Central memory CD8-positive, alpha-beta T cell (primary cell): ENCODE results near the gene KISS1R.

Experiments
- ATAC-seq: fragments of 150-1000 bp; cut with Tn5 transposase; replicated peaks from 2 replicates; pipeline ENCODE4 v1.10.0; 2022; ENCODE audit warnings: mild to moderate bottlenecking, moderate FRiP score, moderate number of reproducible peaks; ENCODE audit not compliant: poor library complexity, severe bottlenecking; ENCODE audit errors: extremely low read depth
- DNase-seq, 2 donors: peaks; one replicate each; pipeline ENCODE4 v3.0.0; 2021; ENCODE audit warnings: low spot score in 2 of 2
- H3K27ac Mint-ChIP-seq: one replicate; pipeline ENCODE4 v1.8.0; 2022; ENCODE audit warnings: low read depth, mild to moderate bottlenecking, moderate library complexity, mixed read lengths
- H3K27me3 Mint-ChIP-seq: one replicate; pipeline ENCODE4 v1.8.0; 2022; ENCODE audit warnings: mixed read lengths
- H3K36me3 Mint-ChIP-seq: one replicate; pipeline ENCODE4 v1.8.0; 2022; ENCODE audit warnings: mild to moderate bottlenecking, moderate library complexity, mixed read lengths; ENCODE audit not compliant: insufficient read depth
- H3K4me1 Mint-ChIP-seq: one replicate; pipeline ENCODE4 v1.8.0; 2022; ENCODE audit warnings: mixed read lengths
- H3K4me3 Mint-ChIP-seq: one replicate; pipeline ENCODE4 v1.8.0; 2022; ENCODE audit warnings: mild to moderate bottlenecking, moderate library complexity, mixed read lengths
- H3K9me3 Mint-ChIP-seq: one replicate; pipeline ENCODE4 v1.8.0; 2022; ENCODE audit warnings: mixed read lengths

KISS1R gene

GRCh38 chr19:907183-907853, 9.8 kb upstream of the KISS1R start:
- H3K4me3 Mint-ChIP-seq = peak overlapping the region; percentile 9
- ATAC-seq = no peak

GRCh38 chr19:911197-912033, 5.7 kb upstream of the KISS1R start:
- DNase-seq (no peak), ATAC-seq (no peak)
- H3K27ac Mint-ChIP-seq = peak overlapping the region; percentile 100
- peak overlapping the region; percentile 85 for H3K4me3 Mint-ChIP-seq
- peaks cover 17% of the 10 kb centered on the region for H3K4me1 Mint-ChIP-seq
- H3K27me3 Mint-ChIP-seq = no peaks in the 10 kb centered on the region
- peaks cover 32% of the 10 kb centered on the region for H3K36me3 Mint-ChIP-seq
- H3K9me3 Mint-ChIP-seq = no peaks in the 10 kb centered on the region

More at GRCh38 chr19:907183-907853, 9.8 kb upstream of the KISS1R start:
- no peaks in the 10 kb centered on the region for H3K9me3 Mint-ChIP-seq
- peaks cover 24% of the 10 kb centered on the region for H3K4me1 Mint-ChIP-seq
- H3K36me3 Mint-ChIP-seq = peaks cover 27% of the 10 kb centered on the region
- DNase-seq = no peak
- peak overlapping the region; percentile 100 for H3K27ac Mint-ChIP-seq
- no peaks in the 10 kb centered on the region for H3K27me3 Mint-ChIP-seq

GRCh38 chr19:912181-913079, 4.7 kb upstream of the KISS1R start:
- Mint-ChIP-seq H3K4me3 (peak overlapping the region; percentile 79), H3K27me3 (no peaks in the 10 kb centered on the region), H3K4me1 (peaks cover 17% of the 10 kb centered on the region), H3K36me3 (peaks cover 33% of the 10 kb centered on the region), H3K27ac (peak overlapping the region; percentile 49), H3K9me3 (no peaks in the 10 kb centered on the region)
- ATAC-seq (no peak), DNase-seq (no peak)

- peak within 1 kb of the TSS; percentile 79 for H3K4me3 Mint-ChIP-seq
- H3K36me3 Mint-ChIP-seq = peaks cover 34% of the 10 kb centered on the region
- H3K27me3 Mint-ChIP-seq = no peaks in the 10 kb centered on the region
- no peaks in the 10 kb centered on the region for H3K9me3 Mint-ChIP-seq
- ATAC-seq = peak; percentile 42
- peaks cover 17% of the 10 kb centered on the region for H3K4me1 Mint-ChIP-seq
- DNase-seq = peak; percentile 64 to 72
- peak within 1 kb of the TSS; percentile 70 for H3K27ac Mint-ChIP-seq
Measured at GRCh38 chr19:913080-913748, 3.9 kb upstream of the KISS1R start, which contains the start of gene R3HDM4. R3HDM4 (minus strand) TSS chr19:913219; CDS start chr19:913157, 62 bp downstream.

- Mint-ChIP-seq H3K36me3 (peaks cover 22% of the 10 kb centered on the region), H3K27ac (no peak overlapping the region), H3K4me3 (peak overlapping the region; percentile 11), H3K27me3 (no peaks in the 10 kb centered on the region), H3K4me1 (peaks cover 10% of the 10 kb centered on the region), H3K9me3 (no peaks in the 10 kb centered on the region)
- no peak for DNase-seq
- ATAC-seq = no peak
Measured at GRCh38 chr19:916645-917322, 349 bp upstream of the KISS1R start.

- Mint-ChIP-seq H3K4me3 (peak overlapping the region; percentile 64), H3K27me3 (no peaks in the 10 kb centered on the region), H3K9me3 (no peaks in the 10 kb centered on the region), H3K4me1 (peaks cover 10% of the 10 kb centered on the region), H3K27ac (no peak overlapping the region), H3K36me3 (peaks cover 17% of the 10 kb centered on the region)
- ATAC-seq (no peak), DNase-seq (no peak)
Measured at GRCh38 chr19:918152-918437, 962 bp downstream of the KISS1R start.

- ATAC-seq = no peak
- peaks cover 10% of the 10 kb centered on the region for H3K4me1 Mint-ChIP-seq
- no peaks in the 10 kb centered on the region for H3K9me3 Mint-ChIP-seq
- peaks cover 16% of the 10 kb centered on the region for H3K36me3 Mint-ChIP-seq
- H3K27ac Mint-ChIP-seq = no peak overlapping the region
- H3K27me3 Mint-ChIP-seq = no peaks in the 10 kb centered on the region
- DNase-seq = no peak
- peak overlapping the region; percentile 76 for H3K4me3 Mint-ChIP-seq
Measured at GRCh38 chr19:918481-919198, 1.5 kb downstream of the KISS1R start.

- H3K27me3 Mint-ChIP-seq = no peaks in the 10 kb centered on the region
- no peak overlapping the region for H3K27ac Mint-ChIP-seq
- H3K4me3 Mint-ChIP-seq = peak overlapping the region; percentile 76
- H3K4me1 Mint-ChIP-seq = peaks cover 10% of the 10 kb centered on the region
- ATAC-seq = peak; percentile 38
- no peaks in the 10 kb centered on the region for H3K9me3 Mint-ChIP-seq
- no peak for DNase-seq
- H3K36me3 Mint-ChIP-seq = peaks cover 13% of the 10 kb centered on the region
Measured at GRCh38 chr19:919199-920050, 2.3 kb downstream of the KISS1R start.

- Mint-ChIP-seq H3K4me3 (peak overlapping the region; percentile 76), H3K27ac (peak overlapping the region; percentile 82), H3K36me3 (peaks cover 13% of the 10 kb centered on the region), H3K27me3 (no peaks in the 10 kb centered on the region), H3K9me3 (no peaks in the 10 kb centered on the region), H3K4me1 (peaks cover 10% of the 10 kb centered on the region)
- ATAC-seq (peak; percentile 37), DNase-seq (peak; percentile 47 to 49)
Measured at GRCh38 chr19:920051-920864, 3.1 kb downstream of the KISS1R start.

GRCh38 chr19:924553-925086, 7.5 kb downstream of the KISS1R start:
- Mint-ChIP-seq H3K9me3 (no peaks in the 10 kb centered on the region), H3K4me1 (peaks cover 10% of the 10 kb centered on the region), H3K36me3 (peaks cover 5% of the 10 kb centered on the region), H3K27ac (peak overlapping the region; percentile 35), H3K4me3 (peak overlapping the region; percentile 80), H3K27me3 (no peaks in the 10 kb centered on the region)
- DNase-seq = no peak
- ATAC-seq = no peak
